ENCODE results near the gene PBX1.

PBX1 gene

GRCh38 chr1:164700683-164701082 lies 141.7 kb downstream of the PBX1 start:
- no peak for DNase-seq (ENCODE audit: low read depth in 2 of 2)

GRCh38 chr1:164701189-164701761 lies 142.3 kb downstream of the PBX1 start:
- DNase-seq (ENCODE audit: low read depth in 2 of 2), result no peak

- no peak for DNase-seq (ENCODE audit: low read depth in 2 of 2)
Observed at GRCh38 chr1:164702216-164702615, 143.2 kb downstream of the PBX1 start.

- no peak for DNase-seq (ENCODE audit: low read depth in 2 of 2)
Observed at GRCh38 chr1:164702664-164703063, 143.7 kb downstream of the PBX1 start.

GRCh38 chr1:164703463-164703862 lies 144.5 kb downstream of the PBX1 start:
- DNase-seq (ENCODE audit: low read depth in 2 of 2), result no peak

GRCh38 chr1:164703960-164704411 lies 145.0 kb downstream of the PBX1 start:
- no peak for DNase-seq (ENCODE audit: low read depth in 2 of 2)

- DNase-seq (ENCODE audit: low read depth in 2 of 2), result no peak
Observed at GRCh38 chr1:164704954-164705353, 146.0 kb downstream of the PBX1 start.

GRCh38 chr1:164706606-164706987 lies 147.6 kb downstream of the PBX1 start:
- DNase-seq (ENCODE audit: low read depth in 2 of 2), result no peak

- no peak for DNase-seq (ENCODE audit: low read depth in 2 of 2)
Observed at GRCh38 chr1:164707868-164708331, 148.9 kb downstream of the PBX1 start.

- DNase-seq (ENCODE audit: low read depth in 2 of 2), result no peak
Observed at GRCh38 chr1:164708596-164708995, 149.6 kb downstream of the PBX1 start.

GRCh38 chr1:164709126-164709525 lies 150.1 kb downstream of the PBX1 start:
- DNase-seq (ENCODE audit: low read depth in 2 of 2), result no peak

GRCh38 chr1:164709541-164710278 lies 150.7 kb downstream of the PBX1 start:
- DNase-seq (ENCODE audit: low read depth in 2 of 2), result no peak

GRCh38 chr1:164712131-164713036 lies 153.4 kb downstream of the PBX1 start:
- DNase-seq (ENCODE audit: low read depth in 2 of 2), result no peak

GRCh38 chr1:164713456-164714207 lies 154.6 kb downstream of the PBX1 start:
- no peak for DNase-seq (ENCODE audit: low read depth in 2 of 2)

GRCh38 chr1:164716992-164717703 lies 158.2 kb downstream of the PBX1 start:
- no peak for DNase-seq (ENCODE audit: low read depth in 2 of 2)

- DNase-seq (ENCODE audit: low read depth in 2 of 2), result no peak
Observed at GRCh38 chr1:164718821-164719220, 159.8 kb downstream of the PBX1 start.

GRCh38 chr1:164719676-164720439 lies 160.9 kb downstream of the PBX1 start:
- DNase-seq (ENCODE audit: low read depth in 2 of 2), result no peak

GRCh38 chr1:164720440-164721227 lies 161.7 kb downstream of the PBX1 start:
- DNase-seq (ENCODE audit: low read depth in 2 of 2), result no peak

- no peak for DNase-seq (ENCODE audit: low read depth in 2 of 2)
Observed at GRCh38 chr1:164721228-164721496, 162.2 kb downstream of the PBX1 start.

Measured in activated CD4-positive, alpha-beta T cell treated with anti-CD3 and anti-CD28 coated beads for 24 hours (primary cell).